Loucy (cell line): ENCODE data around the gene ALDOA.

Source experiments
- EZH2phosphoT487 ChIP-seq: fragments of 200-600 bp; IDR thresholded peaks from 2 replicates; pipeline ENCODE4 v1.6.1; 2018; ENCODE audit warnings: antibody characterized with exemption, mild to moderate bottlenecking, moderate library complexity, borderline replicate concordance
- TF ChIP-seq, protein P1 (sequence below): fragments of 200-600 bp; sonication (generic); conservative IDR thresholded peaks from 2 replicates; pipeline ENCODE4 v1.5.1; 2014; ENCODE audit warnings: mild to moderate bottlenecking, antibody characterized with exemption, low read length

DNA sequence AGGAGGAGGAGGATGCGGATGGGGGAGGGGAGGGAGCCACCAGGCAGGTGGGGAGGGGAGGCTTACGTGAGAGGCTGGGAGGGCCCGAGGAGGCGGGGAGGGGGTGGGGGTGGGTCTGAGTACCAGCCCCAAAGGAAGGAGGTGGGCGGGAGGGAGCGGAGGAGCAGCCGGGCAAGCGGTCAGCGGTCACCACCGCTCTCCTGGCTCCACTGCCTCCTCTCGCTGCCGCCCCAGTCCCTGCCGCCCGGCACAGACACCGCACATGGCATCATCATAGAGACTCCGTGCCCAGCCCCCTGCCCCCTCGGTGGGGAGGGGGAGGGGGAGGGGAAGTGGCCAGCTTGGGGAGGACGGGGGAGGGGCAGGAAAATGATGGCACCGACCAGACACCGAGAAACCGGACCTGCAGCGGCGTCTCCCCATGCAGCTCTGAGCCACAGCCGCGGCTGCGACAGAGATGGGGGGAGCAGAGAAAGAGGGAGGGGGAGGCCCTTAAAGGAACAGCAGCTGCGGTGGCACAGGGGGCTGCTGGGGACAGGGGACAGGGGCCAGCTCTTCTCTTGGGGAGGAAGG is 34.6 kb upstream of the ALDOA start, which contains the start of gene TLCD3B:
- TF ChIP-seq EZH2phosphoT487: no peak
- TF ChIP-seq, protein P1, sequence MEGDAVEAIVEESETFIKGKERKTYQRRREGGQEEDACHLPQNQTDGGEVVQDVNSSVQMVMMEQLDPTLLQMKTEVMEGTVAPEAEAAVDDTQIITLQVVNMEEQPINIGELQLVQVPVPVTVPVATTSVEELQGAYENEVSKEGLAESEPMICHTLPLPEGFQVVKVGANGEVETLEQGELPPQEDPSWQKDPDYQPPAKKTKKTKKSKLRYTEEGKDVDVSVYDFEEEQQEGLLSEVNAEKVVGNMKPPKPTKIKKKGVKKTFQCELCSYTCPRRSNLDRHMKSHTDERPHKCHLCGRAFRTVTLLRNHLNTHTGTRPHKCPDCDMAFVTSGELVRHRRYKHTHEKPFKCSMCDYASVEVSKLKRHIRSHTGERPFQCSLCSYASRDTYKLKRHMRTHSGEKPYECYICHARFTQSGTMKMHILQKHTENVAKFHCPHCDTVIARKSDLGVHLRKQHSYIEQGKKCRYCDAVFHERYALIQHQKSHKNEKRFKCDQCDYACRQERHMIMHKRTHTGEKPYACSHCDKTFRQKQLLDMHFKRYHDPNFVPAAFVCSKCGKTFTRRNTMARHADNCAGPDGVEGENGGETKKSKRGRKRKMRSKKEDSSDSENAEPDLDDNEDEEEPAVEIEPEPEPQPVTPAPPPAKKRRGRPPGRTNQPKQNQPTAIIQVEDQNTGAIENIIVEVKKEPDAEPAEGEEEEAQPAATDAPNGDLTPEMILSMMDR: no peak
